Upper lobe of left lung (tissue), 6 donors: ENCODE results near the gene SLC25A30. TPM values are rescaled to one million over a fixed set of nuclear protein-coding genes. Genes with fewer than 3 reads are reported as not detected.

Experiments
- ATAC-seq, 2 donors: fragments of 200-7000 bp; cut with Tn5 transposase; one replicate each; pipeline ENCODE4 v1.9.1; 2022; ENCODE audit warnings: mild to moderate bottlenecking in 2 of 2, moderate library complexity in 2 of 2; ENCODE audit not compliant: low FRiP score in 2 of 2
- DNase-seq, 2 donors: peaks; one replicate each; pipeline ENCODE4 v3.0.0-alpha.2; 2019 to 2020
- H3K27ac ChIP-seq, 4 donors: fragments of 200-600 bp; sonication (generic); one replicate each; pipeline ENCODE4 v1.5.1; 2016 to 2019
- H3K27me3 ChIP-seq, 4 donors: fragments of 200-600 bp; sonication (generic); one replicate each; pipeline ENCODE4 v1.5.1; 2017 to 2019
- H3K36me3 ChIP-seq, 4 donors: fragments of 200-600 bp; sonication (generic); one replicate each; pipeline ENCODE4 v1.5.1; 2016 to 2019
- H3K4me1 ChIP-seq, 4 donors: fragments of 200-600 bp; sonication (generic); one replicate each; pipeline ENCODE4 v1.5.1; 2018 to 2019
- H3K4me3 ChIP-seq, 4 donors: fragments of 200-600 bp; sonication (generic); one replicate each; pipeline ENCODE4 v1.5.1; 2017 to 2019; ENCODE audit warnings: mild to moderate bottlenecking in 2 of 4, moderate library complexity in 1 of 4
- H3K9me3 ChIP-seq, 4 donors: fragments of 200-600 bp; sonication (generic); one replicate each; pipeline ENCODE4 v1.5.1; 2018 to 2019
- CTCF ChIP-seq, 6 experiments: fragments of 450-650 bp in 4 of 6; fragments of 200-600 bp in 2 of 6; sonication (generic) in 2 of 6; IDR thresholded peaks; one replicate each; pipeline ENCODE4 v1.5.1; 2016 to 2019; ENCODE audit warnings: antibody characterized with exemption in 6 of 6
- EP300 ChIP-seq, 4 donors: sonication (generic); formaldehyde crosslinking; IDR thresholded peaks; one replicate each; pipeline ENCODE4 v1.5.1; 2017; ENCODE audit warnings: antibody characterized with exemption in 4 of 4, control low read depth in 2 of 4
- POLR2A ChIP-seq, 4 donors: fragments of 450-650 bp; IDR thresholded peaks; one replicate each; pipeline ENCODE4 v1.5.1; 2016 to 2017; ENCODE audit warnings: antibody characterized with exemption in 4 of 4, mild to moderate bottlenecking in 2 of 4
- POLR2AphosphoS5 ChIP-seq, 2 donors: sonication (generic); formaldehyde crosslinking; IDR thresholded peaks; one replicate each; pipeline ENCODE4 v1.5.1; 2017; ENCODE audit warnings: antibody characterized with exemption in 2 of 2
- WGBS, 2 donors: methylation state at CpG; one replicate each; pipeline ENCODE4 v1.1.5; 2017 to 2018; 5-methylcytosine and 5-hydroxymethylcytosine counted together
- total RNA-seq, 6 donors: library from RNA; depleted of rRNA in 4 of 6; stranded (reverse); fragments of >200 nt in 4 of 6; gene quantifications; one replicate each; pipeline versions ENCODE4 v1.1.0 to v1.2.1, GENCODE V29; 2016 to 2021
- donor health status: DM: no; HTN: no; CAD: no; lungs with moderate emphysema.
- donor health status: DM: no; HTN: yes; CAD: no; lungs with severe emphysema.

The SLC25A30 gene
- total RNA-seq, 6 donors from 2014 or later, result 3.8 to 25.1 (median 16.8) TPM

GRCh38 chr13:45456196-45456972 lies 38.2 kb upstream of the SLC25A30 start:
- H3K27me3 ChIP-seq, result no peaks in the 10 kb centered on the region
- no peak for DNase-seq
- no peak for ATAC-seq
- H3K27ac ChIP-seq, result no peak overlapping the region
- TF ChIP-seq POLR2A (IDR thresholded peaks at IDR 0.05) (no peak), EP300 (IDR thresholded peaks at IDR 0.05) (no peak), POLR2AphosphoS5 (IDR thresholded peaks at IDR 0.05) (no peak), CTCF (IDR thresholded peaks at IDR 0.05) (no peak)
- H3K4me1 ChIP-seq, result no peaks in the 10 kb centered on the region
- H3K9me3 ChIP-seq, result peaks cover 0 to 5% (median 2%) of the 10 kb centered on the region in 4 donors
- no peaks in the 10 kb centered on the region for H3K36me3 ChIP-seq
- H3K4me3 ChIP-seq, result no peak overlapping the region
- WGBS, 2 donors, result 88 to 91% methylated on average over 2 of the region's 2 CpGs

GRCh38 chr13:45454204-45454603 lies 36.0 kb upstream of the SLC25A30 start:
- no peak overlapping the region for H3K4me3 ChIP-seq
- no peak for ATAC-seq
- TF ChIP-seq POLR2AphosphoS5 (IDR thresholded peaks at IDR 0.05) (no peak), EP300 (IDR thresholded peaks at IDR 0.05) (no peak), CTCF (IDR thresholded peaks at IDR 0.05) (no peak), POLR2A (IDR thresholded peaks at IDR 0.05) (no peak)
- peaks cover 0 to 5% (median 2%) of the 10 kb centered on the region in 4 donors for H3K9me3 ChIP-seq
- DNase-seq, result no peak
- H3K4me1 ChIP-seq, result no peaks in the 10 kb centered on the region
- no peaks in the 10 kb centered on the region for H3K36me3 ChIP-seq
- no peaks in the 10 kb centered on the region for H3K27me3 ChIP-seq
- 79 to 82% methylated on average over 7 of the region's 7 CpGs for WGBS, 2 donors
- no peak overlapping the region for H3K27ac ChIP-seq

GRCh38 chr13:45451282-45451681 lies 33.1 kb upstream of the SLC25A30 start:
- Histone ChIP-seq H3K4me3 (no peak overlapping the region), H3K27ac (no peak overlapping the region), H3K36me3 (no peaks in the 10 kb centered on the region), H3K27me3 (no peaks in the 10 kb centered on the region), H3K9me3 (no peaks in the 10 kb centered on the region), H3K4me1 (no peaks in the 10 kb centered on the region)
- no peak for DNase-seq
- ATAC-seq, result no peak
- TF ChIP-seq CTCF (IDR thresholded peaks at IDR 0.05) (no peak), POLR2A (IDR thresholded peaks at IDR 0.05) (no peak), EP300 (IDR thresholded peaks at IDR 0.05) (no peak), POLR2AphosphoS5 (IDR thresholded peaks at IDR 0.05) (no peak)
- 93 to 96% methylated on average over 4 of the region's 4 CpGs for WGBS, 2 donors

- ATAC-seq (no peak), DNase-seq (no peak)
- Histone ChIP-seq H3K27me3 (no peaks in the 10 kb centered on the region), H3K9me3 (no peaks in the 10 kb centered on the region), H3K27ac (no peak overlapping the region), H3K4me3 (no peak overlapping the region), H3K36me3 (no peaks in the 10 kb centered on the region), H3K4me1 (no peaks in the 10 kb centered on the region)
- TF ChIP-seq POLR2A (IDR thresholded peaks at IDR 0.05) (no peak), CTCF (IDR thresholded peaks at IDR 0.05) (no peak), EP300 (IDR thresholded peaks at IDR 0.05) (no peak), POLR2AphosphoS5 (IDR thresholded peaks at IDR 0.05) (no peak)
- 100% methylated on average over 1 of the region's 1 CpG for WGBS, 2 donors
Observed at GRCh38 chr13:45448965-45449559, 30.9 kb upstream of the SLC25A30 start.
